ENCODE measurements around the gene PGAP2. TPM values are rescaled to one million over a fixed set of nuclear protein-coding genes. Genes with fewer than 3 reads are reported as not detected.

Gene PGAP2
- total and polyA plus RNA-seq, 2 experiments from 2014 or later, result 39.3 to 43.2 TPM

GRCh38 chr11:3781423-3781822, 26.9 kb upstream of the PGAP2 start:
- ATAC-seq, result no peak
- no peaks in the 10 kb centered on the region; the same call in 1 of the 2 replicates for H3K4me1 ChIP-seq (ENCODE audit: insufficient read depth)
- no peaks in the 10 kb centered on the region for H3K9me2 ChIP-seq (ENCODE audit: insufficient read depth)
- Mint-ChIP-seq H3K36me3 (ENCODE audit: low read depth) (peaks cover 50% of the 10 kb centered on the region), H3K4me3 (no peak overlapping the region), H3K9me3 (no peaks in the 10 kb centered on the region), H3K4me1 (peaks cover 7% of the 10 kb centered on the region; the same call in 2 of the 3 replicates), H3K27ac (no peak overlapping the region), H3K27me3 (ENCODE audit: insufficient read depth, low read depth, poor library complexity) (peaks cover 4% of the 10 kb centered on the region)
- H3K36me3 ChIP-seq (ENCODE audit: insufficient read depth), result peaks cover 46% of the 10 kb centered on the region; the same call in 1 of the 2 replicates
- H2AFZ ChIP-seq, result no peak overlapping the region
- H3K27ac ChIP-seq (ENCODE audit: low read depth), result no peak overlapping the region
- no peak overlapping the region for H3K4me2 ChIP-seq
- peaks cover 3% of the 10 kb centered on the region; the same call in 1 of the 2 replicates for H3F3A ChIP-seq (replicated peaks; ENCODE audit: low read depth)
- TF ChIP-seq ETS1 (IDR thresholded peaks at IDR 0.05) (no peak), JUNB (IDR thresholded peaks at IDR 0.05; ENCODE audit: unreplicated experiment) (no peak), NANOG (IDR thresholded peaks at IDR 0.05; ENCODE audit: borderline replicate concordance) (no peak), EZH2phosphoT487 (IDR thresholded peaks at IDR 0.05; ENCODE audit: unreplicated experiment) (no peak), STAT1 (IDR thresholded peaks at IDR 0.05; ENCODE audit: unreplicated experiment) (no peak), POLR2AphosphoS5 (IDR thresholded peaks at IDR 0.05; ENCODE audit: low read depth) (no peak), ZNF462 (CRISPR knock-in tag; IDR thresholded peaks at IDR 0.05) (no peak), CTCF (conservative IDR thresholded peaks at IDR 0.05; ENCODE audit: low read depth in 2 of 2) (no peak), ZNF331 (CRISPR knock-in tag; IDR thresholded peaks at IDR 0.05; ENCODE audit: low read depth) (no peak), REST (IDR thresholded peaks at IDR 0.05; ENCODE audit: unreplicated experiment) (no peak), ZNF114 (CRISPR knock-in tag; IDR thresholded peaks at IDR 0.05) (no peak), EZH2 (IDR thresholded peaks at IDR 0.05; ENCODE audit: low read depth, unreplicated experiment) (no peak)
- H3K79me2 ChIP-seq (replicated peaks; ENCODE audit: insufficient read depth), result peaks cover 74% of the 10 kb centered on the region
- H4K20me1 ChIP-seq (replicated peaks; ENCODE audit: insufficient read depth), result peaks cover 37% of the 10 kb centered on the region
- H3K4me3 ChIP-seq, result no peak overlapping the region
- no peak for DNase-seq (ENCODE audit: low spot score)
- no peaks in the 10 kb centered on the region for H3K27me3 ChIP-seq (ENCODE audit: insufficient read depth)
